ENCODE measurements around the gene OR51F2. TPM values are rescaled to one million over a fixed set of nuclear protein-coding genes. Genes with fewer than 3 reads are reported as not detected.
"Not testable (repeated sequence)": the region's sequence is repeated elsewhere in the genome, so short reads cannot be mapped to it uniquely, and the experiment has no call there.

OR51F2 gene, protein sequence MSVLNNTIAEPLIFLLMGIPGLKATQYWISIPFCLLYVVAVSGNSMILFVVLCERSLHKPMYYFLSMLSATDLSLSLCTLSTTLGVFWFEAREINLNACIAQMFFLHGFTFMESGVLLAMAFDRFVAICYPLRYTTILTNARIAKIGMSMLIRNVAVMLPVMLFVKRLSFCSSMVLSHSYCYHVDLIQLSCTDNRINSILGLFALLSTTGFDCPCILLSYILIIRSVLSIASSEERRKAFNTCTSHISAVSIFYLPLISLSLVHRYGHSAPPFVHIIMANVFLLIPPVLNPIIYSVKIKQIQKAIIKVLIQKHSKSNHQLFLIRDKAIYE
- not detected for polyA plus RNA-seq

DNA sequence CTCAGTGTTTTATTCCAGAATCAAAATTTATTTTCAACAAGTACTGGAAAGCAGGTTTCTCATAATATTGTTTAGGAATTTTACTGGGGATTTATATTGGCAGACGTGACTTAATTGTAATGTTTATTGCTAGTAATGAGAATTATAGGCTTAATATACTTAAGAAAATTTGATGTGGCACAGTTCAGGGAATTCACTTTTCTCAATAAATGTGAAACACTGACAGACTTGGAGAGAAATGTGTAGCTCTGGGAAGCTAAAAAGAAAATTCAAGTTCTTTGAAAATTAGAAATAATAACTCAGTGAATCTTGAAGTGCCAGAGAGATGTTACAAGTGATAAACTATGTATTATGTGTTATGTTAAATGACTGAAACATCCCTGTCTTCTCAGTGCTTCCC, at the start of gene OR51F2:
Gene OR51F2, plus strand, starts transcription at position 301 of the 400 bp plus-strand sequence. CDS start 101 bp downstream, outside the sequence.
- no peaks in the 10 kb centered on the region for H3K36me3 Mint-ChIP-seq
- H3K27me3 Mint-ChIP-seq (ENCODE audit: low read depth in 3 of 3), result peaks cover 2 to 4% (median 3%) of the 10 kb centered on the region in 3 donors
- H3K4me3 Mint-ChIP-seq, result no peak within 1 kb of the TSS
- no peak within 1 kb of the TSS for H3K27ac Mint-ChIP-seq
- no peak for DNase-seq
- peaks cover 0 to 3% (median 0%) of the 10 kb centered on the region in 6 donors for H3K9me3 Mint-ChIP-seq
- H3K4me1 Mint-ChIP-seq, result no peaks in the 10 kb centered on the region

DNA sequence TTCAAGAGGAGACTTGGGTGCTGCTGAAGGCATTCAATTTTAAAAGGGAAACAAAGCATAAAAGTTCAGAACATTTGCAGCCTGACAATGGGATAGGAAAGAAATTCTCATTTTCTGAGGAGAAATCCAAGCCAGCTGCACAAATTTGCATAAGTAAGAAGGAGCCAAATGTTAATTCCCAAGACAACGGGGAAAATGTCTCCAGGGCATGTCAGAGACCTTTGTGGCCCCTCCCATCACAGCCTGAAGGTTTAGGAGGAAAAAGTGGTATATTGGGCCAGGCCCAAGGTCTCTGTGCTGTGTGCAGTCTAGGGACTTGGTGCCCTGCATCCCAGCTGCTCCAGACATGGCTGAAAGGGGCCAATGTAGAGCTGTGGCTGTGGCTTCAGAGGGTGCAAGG, 38.7 kb upstream of the OR51F2 start:
- Mint-ChIP-seq H3K4me3 (no peak overlapping the region), H3K4me1 (no peaks in the 10 kb centered on the region), H3K36me3 (no peaks in the 10 kb centered on the region)

DNA sequence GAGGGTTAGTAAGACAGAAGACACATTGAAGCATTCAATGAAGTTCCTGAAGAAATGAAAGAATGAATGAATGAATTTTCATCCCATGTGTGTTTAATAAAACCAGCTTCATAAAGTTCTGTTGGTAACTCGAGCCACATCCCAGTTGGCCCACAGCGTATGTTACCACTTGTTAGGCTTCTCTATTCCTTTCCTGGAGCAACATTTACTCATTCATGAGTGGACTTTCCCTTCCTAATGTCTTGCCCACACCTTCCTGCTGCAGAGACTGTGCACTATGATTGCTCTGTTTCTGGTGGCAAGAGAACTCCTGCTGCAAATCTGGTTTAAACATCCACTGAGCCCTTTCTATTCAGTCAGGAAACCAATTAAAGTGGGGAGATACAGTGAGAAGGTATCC, 23.9 kb upstream of the OR51F2 start:
- no peaks in the 10 kb centered on the region for H3K4me1 Mint-ChIP-seq
- no peak for DNase-seq
- H3K27me3 Mint-ChIP-seq (ENCODE audit: low read depth in 3 of 3), result peaks cover 0 to 8% (median 2%) of the 10 kb centered on the region in 3 donors
- H3K9me3 Mint-ChIP-seq, result peaks cover 0 to 2% (median 0%) of the 10 kb centered on the region in 6 donors
- H3K36me3 Mint-ChIP-seq, result no peaks in the 10 kb centered on the region
- H3K27ac Mint-ChIP-seq, result no peak overlapping the region
- H3K4me3 Mint-ChIP-seq, result no peak overlapping the region

More for the DNA sequence above, 38.7 kb upstream of the OR51F2 start:
- DNase-seq, result no peak
- peaks cover 0 to 2% (median 2%) of the 10 kb centered on the region in 3 donors for H3K27me3 Mint-ChIP-seq (ENCODE audit: low read depth in 3 of 3)
- peaks cover 0 to 14% (median 1%) of the 10 kb centered on the region in 6 donors for H3K9me3 Mint-ChIP-seq
- no peak overlapping the region for H3K27ac Mint-ChIP-seq

DNA sequence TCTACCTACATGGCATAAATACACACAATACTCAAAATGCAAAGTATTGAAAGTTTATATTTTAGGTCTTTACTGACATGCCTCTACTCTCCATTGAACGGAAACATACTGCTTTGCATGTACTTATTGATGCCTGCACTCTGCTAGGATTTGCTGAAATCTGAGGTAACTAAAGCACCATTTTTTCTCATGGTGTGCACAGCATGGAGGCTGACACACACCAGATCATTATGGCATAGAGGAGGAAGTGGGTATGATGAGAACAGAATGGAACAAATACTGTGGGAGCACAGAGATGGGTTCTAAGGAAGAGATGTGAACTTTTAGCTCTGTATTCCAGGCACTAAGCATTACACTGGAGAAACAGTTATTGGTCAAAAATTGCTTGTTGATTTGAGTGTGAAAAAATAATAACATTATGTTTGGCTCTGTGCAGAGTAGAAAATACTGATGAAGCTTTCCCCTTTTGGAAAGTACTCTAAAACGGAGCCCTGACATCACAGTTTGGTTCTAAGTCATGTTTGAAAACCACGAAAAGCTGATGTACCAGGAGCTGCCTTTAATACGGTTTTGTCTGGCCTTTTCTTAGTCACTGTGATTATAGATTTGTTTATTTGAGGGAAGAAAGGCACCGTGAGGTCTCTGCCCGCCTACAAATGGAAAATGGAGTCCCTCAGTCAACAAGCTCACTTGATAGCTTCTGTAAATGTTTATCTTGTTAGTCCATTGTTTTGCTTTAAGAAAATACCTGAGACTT, 22.5 kb upstream of the OR51F2 start:
- Mint-ChIP-seq H3K27ac (no peak overlapping the region), H3K4me3 (no peak overlapping the region), H3K9me3 (peaks cover 0 to 2% (median 0%) of the 10 kb centered on the region in 6 donors), H3K4me1 (no peaks in the 10 kb centered on the region), H3K36me3 (no peaks in the 10 kb centered on the region), H3K27me3 (ENCODE audit: low read depth in 3 of 3) (peaks cover 0 to 6% (median 2%) of the 10 kb centered on the region in 3 donors)
- no peak for DNase-seq

DNA sequence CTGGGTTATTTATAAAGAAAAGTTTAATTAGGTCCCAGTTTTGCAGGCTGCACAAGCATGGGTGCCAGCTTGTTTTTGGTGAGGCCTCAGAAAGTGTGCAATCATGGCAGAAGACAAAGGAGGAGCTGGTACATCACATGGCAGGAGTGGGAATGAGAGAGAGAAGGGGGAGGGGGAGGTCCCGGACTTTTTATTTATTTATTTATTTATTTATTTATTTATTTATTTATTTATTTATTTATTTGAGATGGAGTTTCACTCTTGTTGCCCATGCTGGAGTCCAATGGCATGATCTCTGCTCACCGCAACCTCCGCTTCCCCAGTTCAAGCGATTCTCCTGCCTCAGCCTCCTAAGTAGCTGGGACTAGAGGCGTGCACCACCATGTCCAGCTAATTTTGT, 19.8 kb upstream of the OR51F2 start:
- H3K9me3 Mint-ChIP-seq; H3K27me3 Mint-ChIP-seq (ENCODE audit: low read depth in 3 of 3); H3K36me3 Mint-ChIP-seq; H3K27ac Mint-ChIP-seq; H3K4me1 Mint-ChIP-seq; H3K4me3 Mint-ChIP-seq; DNase-seq: not testable (repeated sequence)

DNA sequence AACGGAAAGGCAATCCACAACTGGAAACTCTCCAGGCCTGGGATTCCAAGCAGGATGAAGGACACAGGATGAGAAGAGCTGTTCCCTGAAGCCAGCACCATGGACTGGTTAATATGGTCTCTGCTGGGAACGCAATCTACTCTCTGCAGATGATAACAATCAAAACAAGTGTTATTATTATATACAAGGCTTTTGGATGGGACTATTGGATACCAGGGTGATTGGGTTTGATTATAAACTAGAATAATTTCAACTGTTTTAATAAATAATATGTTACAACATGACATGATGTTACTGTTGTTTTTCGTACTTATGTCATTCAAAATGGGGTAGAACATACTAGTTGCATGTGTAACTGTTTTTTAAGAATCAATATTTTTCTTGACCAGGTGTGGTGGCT, 16.8 kb upstream of the OR51F2 start, which contains the start of gene OR52R1:
Gene OR52R1, minus strand, starts transcription at position 101 of the 400 bp plus-strand sequence. Its CDS starts 0 bp downstream, at position 101.
- Mint-ChIP-seq H3K36me3 (no peaks in the 10 kb centered on the region), H3K4me3 (no peak within 1 kb of the TSS), H3K27me3 (ENCODE audit: low read depth in 3 of 3) (peaks cover 0 to 6% (median 0%) of the 10 kb centered on the region in 3 donors), H3K9me3 (peaks cover 0 to 3% (median 0%) of the 10 kb centered on the region in 6 donors), H3K27ac (no peak within 1 kb of the TSS), H3K4me1 (no peaks in the 10 kb centered on the region)
- DNase-seq, result no peak

DNA sequence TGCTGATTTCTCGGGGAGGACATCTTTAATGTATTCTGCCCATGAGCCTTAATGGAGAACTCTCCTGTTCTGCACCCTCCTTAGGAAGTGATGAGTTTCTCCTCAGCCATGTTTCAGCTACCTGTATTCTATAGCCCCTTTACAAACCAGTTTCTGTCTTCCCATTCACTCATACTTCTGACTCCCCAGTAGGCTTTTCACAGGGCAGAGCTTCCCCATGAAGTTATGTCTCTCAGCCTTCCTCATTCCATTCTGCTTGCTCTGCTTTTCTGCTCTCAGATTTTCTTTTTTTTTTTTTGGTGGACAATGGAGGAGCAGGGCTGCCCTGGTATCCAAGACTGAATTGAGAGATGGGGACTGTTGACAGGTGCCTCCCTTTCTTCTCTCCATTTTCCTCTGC, 12.6 kb upstream of the OR51F2 start:
- DNase-seq, result no peak
- Mint-ChIP-seq H3K27me3 (ENCODE audit: low read depth in 3 of 3) (peaks cover 0 to 7% (median 2%) of the 10 kb centered on the region in 3 donors), H3K4me1 (no peaks in the 10 kb centered on the region), H3K9me3 (peaks cover 0 to 3% (median 0%) of the 10 kb centered on the region in 6 donors), H3K4me3 (no peak overlapping the region), H3K36me3 (no peaks in the 10 kb centered on the region), H3K27ac (no peak overlapping the region)

DNA sequence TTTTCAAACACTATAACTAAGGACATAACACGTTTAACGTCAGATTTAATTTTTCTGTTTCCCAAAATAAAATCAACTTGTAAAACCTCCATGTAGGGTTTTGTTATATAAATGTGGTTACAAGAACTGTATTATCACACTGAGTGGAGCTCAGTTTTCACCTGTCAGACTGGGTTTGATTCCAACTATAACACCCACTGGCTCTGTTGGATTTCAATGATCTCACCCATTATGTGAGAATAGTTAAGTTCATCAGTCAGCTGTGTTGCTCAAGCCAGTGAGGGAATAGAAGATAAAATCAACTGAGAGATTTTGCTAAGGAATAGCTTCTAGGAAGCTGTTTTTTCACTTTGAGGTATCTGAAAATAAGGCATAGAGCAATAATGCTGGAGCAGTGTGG, 11.9 kb upstream of the OR51F2 start:
- Mint-ChIP-seq H3K4me1 (no peaks in the 10 kb centered on the region), H3K27me3 (ENCODE audit: low read depth in 3 of 3) (peaks cover 0 to 7% (median 2%) of the 10 kb centered on the region in 3 donors), H3K9me3 (peaks cover 0 to 3% (median 0%) of the 10 kb centered on the region in 6 donors), H3K36me3 (no peaks in the 10 kb centered on the region), H3K4me3 (no peak overlapping the region), H3K27ac (no peak overlapping the region)
- DNase-seq, result no peak

DNA sequence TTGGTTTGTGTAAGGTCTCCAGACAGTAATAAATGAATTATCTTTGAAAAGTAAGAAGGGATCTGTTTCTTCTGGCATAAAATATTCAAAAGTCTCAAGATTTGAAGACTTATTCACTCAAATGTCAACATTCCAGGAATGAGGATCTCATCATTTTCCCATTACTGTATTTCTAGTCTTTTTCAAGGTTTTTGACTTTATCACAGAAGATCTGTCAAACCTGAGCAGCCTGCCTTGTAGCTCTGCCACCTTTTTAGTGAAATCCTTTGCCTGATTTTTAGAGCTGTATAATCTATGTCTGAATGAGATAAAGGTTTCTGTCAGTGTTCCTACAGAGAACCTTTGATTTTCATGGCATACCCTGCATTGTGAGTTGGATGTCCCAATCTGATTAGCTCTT, 4.0 kb downstream of the OR51F2 start:
- Mint-ChIP-seq H3K4me1 (no peaks in the 10 kb centered on the region), H3K4me3 (no peak overlapping the region), H3K9me3 (peaks cover 0 to 3% (median 0%) of the 10 kb centered on the region in 6 donors), H3K36me3 (no peaks in the 10 kb centered on the region), H3K27me3 (ENCODE audit: low read depth in 3 of 3) (peaks cover 0 to 4% (median 3%) of the 10 kb centered on the region in 3 donors), H3K27ac (no peak overlapping the region)
- no peak for DNase-seq

DNA sequence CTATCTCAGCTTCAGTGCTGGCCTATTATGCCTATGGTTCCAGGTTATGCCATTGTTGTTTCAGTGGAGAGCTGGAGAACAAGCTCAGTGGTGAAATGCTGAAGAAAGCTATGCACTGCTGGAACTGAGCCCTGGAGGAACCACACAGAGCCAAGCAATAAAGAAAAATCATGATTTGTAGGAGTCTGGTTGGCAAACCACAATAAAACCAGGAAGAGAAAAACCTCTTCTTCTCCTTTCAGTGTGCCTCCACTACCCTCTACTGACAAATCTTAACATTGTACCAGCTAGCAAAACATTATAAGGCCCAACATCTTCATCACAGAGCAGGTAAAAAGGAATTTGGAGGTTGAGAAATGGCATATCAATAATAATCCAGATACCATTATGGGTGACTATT, 5.3 kb downstream of the OR51F2 start:
- H3K27ac Mint-ChIP-seq, result no peak overlapping the region
- H3K27me3 Mint-ChIP-seq (ENCODE audit: low read depth in 3 of 3), result peaks cover 0 to 3% (median 2%) of the 10 kb centered on the region in 3 donors
- no peaks in the 10 kb centered on the region for H3K36me3 Mint-ChIP-seq
- H3K9me3 Mint-ChIP-seq, result peaks cover 0 to 3% (median 0%) of the 10 kb centered on the region in 6 donors
- no peak for DNase-seq
- H3K4me1 Mint-ChIP-seq, result no peaks in the 10 kb centered on the region
- H3K4me3 Mint-ChIP-seq, result no peak overlapping the region

DNA sequence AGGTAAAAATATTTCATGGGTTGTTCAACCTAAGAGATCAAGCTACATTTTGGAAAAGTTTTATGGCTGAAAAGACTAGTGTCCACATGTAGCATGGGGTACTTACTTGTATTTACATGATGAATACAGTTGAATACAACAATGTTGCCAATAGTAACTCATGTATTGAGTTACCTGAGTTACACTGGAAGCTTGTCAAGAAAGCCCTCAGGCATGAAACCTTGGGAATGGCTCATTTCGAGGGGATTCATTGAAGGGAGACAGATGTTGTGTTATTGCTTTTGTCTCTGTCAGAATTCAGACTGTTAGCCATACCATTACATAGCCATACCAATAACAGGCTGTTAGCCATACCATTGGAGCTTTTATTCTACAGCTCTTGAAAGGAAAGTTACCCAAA, 9.2 kb downstream of the OR51F2 start:
- Mint-ChIP-seq H3K27ac (no peak overlapping the region), H3K9me3 (peaks cover 0 to 2% (median 0%) of the 10 kb centered on the region in 6 donors), H3K36me3 (no peaks in the 10 kb centered on the region), H3K27me3 (ENCODE audit: low read depth in 3 of 3) (peaks cover 0 to 4% (median 0%) of the 10 kb centered on the region in 3 donors), H3K4me1 (no peaks in the 10 kb centered on the region), H3K4me3 (no peak overlapping the region)
- no peak for DNase-seq

DNA sequence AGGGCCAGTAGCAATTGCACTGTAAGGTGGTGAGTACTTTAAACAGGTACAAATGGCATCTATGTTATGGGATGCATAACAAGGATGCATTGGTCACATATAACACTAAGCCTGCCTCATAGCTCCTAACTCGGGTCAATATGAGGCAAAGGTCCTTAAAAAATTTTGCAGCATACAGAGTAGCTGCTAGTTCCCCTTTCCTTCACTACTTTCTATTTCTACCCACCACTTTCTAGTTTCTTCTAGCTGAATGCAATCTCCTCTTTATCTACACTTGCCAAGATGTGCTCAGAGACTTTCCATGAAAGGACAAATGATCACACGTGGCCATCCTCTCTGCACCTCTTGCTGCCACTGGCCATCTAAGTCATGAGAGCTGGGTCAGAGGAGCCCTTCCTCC, 9.8 kb downstream of the OR51F2 start:
- Mint-ChIP-seq H3K36me3 (no peaks in the 10 kb centered on the region), H3K4me1 (no peaks in the 10 kb centered on the region), H3K27ac (no peak overlapping the region), H3K9me3 (peaks cover 0 to 2% (median 0%) of the 10 kb centered on the region in 6 donors), H3K4me3 (no peak overlapping the region), H3K27me3 (ENCODE audit: low read depth in 3 of 3) (peaks cover 0 to 4% (median 0%) of the 10 kb centered on the region in 3 donors)
- no peak for DNase-seq

DNA sequence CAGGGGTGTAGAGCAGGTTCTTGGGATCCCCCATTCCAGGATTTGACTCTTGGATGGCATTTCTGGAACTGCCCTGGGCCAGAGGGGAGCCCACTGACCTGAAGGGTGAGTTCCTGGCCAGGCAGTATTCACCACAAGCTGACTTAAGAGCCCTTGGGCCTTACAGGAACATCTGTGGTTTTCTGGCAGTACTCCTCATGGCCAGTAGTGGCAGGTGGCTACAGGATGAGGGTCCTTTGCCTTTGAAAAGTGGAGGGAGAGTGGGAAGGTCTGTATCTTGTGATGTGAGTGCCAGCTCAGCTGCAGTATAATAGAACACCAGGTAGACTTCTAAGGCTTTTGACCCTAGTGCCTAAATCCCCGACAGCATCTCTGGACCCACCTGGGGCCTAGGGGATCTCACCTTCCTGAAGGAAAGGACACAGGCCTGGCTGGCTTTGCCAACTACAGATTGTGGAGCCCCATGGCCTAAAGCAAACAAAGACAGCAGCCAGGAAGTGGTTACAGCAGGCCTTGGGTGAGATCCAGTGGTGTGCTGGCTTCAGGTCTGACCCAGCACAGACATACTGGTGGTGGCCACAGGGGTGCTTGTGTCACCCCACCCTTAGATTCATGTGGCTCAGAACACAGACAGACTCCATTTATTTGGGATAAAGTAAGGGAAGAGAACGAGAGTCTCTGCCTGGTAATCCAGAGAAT, 18.9 kb downstream of the OR51F2 start:
- H3K4me1 Mint-ChIP-seq, result peaks cover 0 to 15% of the 10 kb centered on the region in 2 donors
- H3K36me3 Mint-ChIP-seq, result no peaks in the 10 kb centered on the region
- no peak overlapping the region for H3K27ac Mint-ChIP-seq
- H3K4me3 Mint-ChIP-seq, result no peak overlapping the region
- H3K27me3 Mint-ChIP-seq (ENCODE audit: low read depth in 3 of 3), result peaks cover 0 to 3% (median 0%) of the 10 kb centered on the region in 3 donors
- peaks cover 0 to 2% (median 0%) of the 10 kb centered on the region in 6 donors for H3K9me3 Mint-ChIP-seq
- DNase-seq, result no peak

Data from immature natural killer cell (primary cell).